Right cardiac atrium (tissue), 5 donors: ENCODE measurements around the gene TRPM8. TPM values are rescaled to one million over a fixed set of nuclear protein-coding genes. Genes with fewer than 3 reads are reported as not detected.
A peak's percentile ranks its signal among the peaks of the same experiment; 100 is the strongest.

Experiments used
- ATAC-seq, 2 donors: fragments of 200-7000 bp; cut with Tn5 transposase; one replicate each; pipeline versions ENCODE4 v1.8.0 to v1.9.1; 2020; ENCODE audit warnings: moderate library complexity in 2 of 2, mild to moderate bottlenecking in 1 of 2
- DNase-seq, 3 donors: peaks; one replicate each; pipeline ENCODE4 v3.0.0-alpha.2; 2020
- H3K27ac ChIP-seq: one replicate; pipeline ENCODE4 v1.5.1; 2013; ENCODE audit warnings: mild to moderate bottlenecking, low read length, control low read depth, moderate library complexity
- H3K27me3 ChIP-seq: one replicate; pipeline ENCODE4 v1.6.1; 2013; ENCODE audit not compliant: control insufficient read depth, insufficient read depth
- H3K4me1 ChIP-seq: one replicate; pipeline ENCODE4 v1.6.1; 2013; ENCODE audit warnings: low read length; ENCODE audit not compliant: control insufficient read depth, insufficient read depth
- H3K4me3 ChIP-seq: one replicate; pipeline ENCODE4 v1.5.1; 2013; ENCODE audit warnings: low read length, control low read depth
- H3K9me3 ChIP-seq: one replicate; pipeline ENCODE4 v1.6.1; 2013; ENCODE audit warnings: low read length; ENCODE audit not compliant: control insufficient read depth
- WGBS: extraction: QIAGEN DNeasy Blood & Tissue Kit; methylation state at CpG from one replicate; pipeline ENCODE4 v1.1.7; 2013; 5-methylcytosine and 5-hydroxymethylcytosine counted together
- intact Hi-C, 4 donors: fragments of 100-400 bp; cut with DNase I; formaldehyde crosslinking; loops; one replicate each; pipeline versions ENCODE4 v1.11.0 to v1.14.0; 2022 to 2023
- polyA plus RNA-seq: library from polyadenylated mRNA; stranded (reverse); fragments of 200-250 nt; gene quantifications from one replicate; pipeline ENCODE4 v1.2.3, GENCODE V29; 2013
- total RNA-seq, 4 donors: library from RNA; stranded (reverse); fragmentation: NEBNext Ultra II Directional; extraction: Animal tissue kit (Norgen Biotek cat#: 25700); gene quantifications; one replicate each; pipeline ENCODE4 v1.2.1, GENCODE V29; 2021
- donor health status: healthy with polysubstance abuse.
- donor health status: DM: no; HTN: yes; CAD: no.
- donor health status: DM: no; HTN: no; CAD: no.
- donor health status: DM: no; HTN: yes; CAD: no; lungs with severe emphysema.
- donor health status: DM: yes; HTN: yes; CAD: no.

Gene TRPM8
- total and polyA plus RNA-seq, 5 donors, result not detected

DNA sequence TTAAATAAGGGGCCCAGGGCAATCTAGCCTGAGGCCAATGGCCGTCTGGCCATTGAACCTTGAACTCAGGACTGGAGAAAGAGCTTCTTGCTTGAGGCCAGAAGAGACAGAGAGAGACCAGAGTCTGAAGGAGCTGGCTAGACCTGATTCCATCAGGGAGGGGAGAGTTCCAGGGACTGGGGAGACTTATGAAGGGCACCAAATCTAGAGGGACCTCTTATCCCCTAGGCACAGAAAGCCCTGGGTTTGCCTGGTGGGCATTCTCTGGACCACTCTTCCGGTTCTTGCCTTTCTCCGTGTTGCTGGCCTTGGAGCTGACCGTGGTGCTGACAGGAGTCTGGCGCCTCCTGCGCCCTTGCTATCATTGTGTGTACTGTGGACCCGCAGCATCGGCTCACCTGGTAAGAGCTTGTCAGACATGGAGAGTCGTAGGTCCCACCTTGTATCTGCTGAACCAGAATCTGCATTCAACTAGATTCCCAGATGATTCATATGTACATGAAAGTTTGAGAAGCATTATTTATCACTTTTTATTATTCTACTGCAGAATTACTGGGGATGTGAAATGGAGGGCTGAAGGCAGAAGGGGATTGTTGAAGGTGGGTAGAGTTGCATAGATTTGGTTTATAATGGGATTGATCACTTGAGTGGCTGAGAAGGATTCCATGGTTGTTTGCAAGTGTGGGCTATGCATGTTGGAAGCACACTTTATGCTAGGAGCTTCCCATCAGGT is 4.3 kb upstream of the TRPM8 start:
- Histone ChIP-seq H3K27me3 (no peaks in the 10 kb centered on the region), H3K4me1 (no peaks in the 10 kb centered on the region), H3K27ac (no peak overlapping the region), H3K4me3 (no peak overlapping the region), H3K9me3 (no peaks in the 10 kb centered on the region)
- ATAC-seq, result no peak
- DNase-seq, result peak in 1 of 3 donors; percentile 64
- WGBS, result 16% methylated on average over 9 of the region's 9 CpGs
- intact Hi-C loops, result no loop called here

- H3K4me3 ChIP-seq, result no peak overlapping the region
- no peak overlapping the region for H3K27ac ChIP-seq
- H3K4me1 ChIP-seq, result no peaks in the 10 kb centered on the region
- DNase-seq, result no peak
- intact Hi-C loops, result no loop called here
- ATAC-seq, result no peak
- no peaks in the 10 kb centered on the region for H3K27me3 ChIP-seq
- H3K9me3 ChIP-seq, result no peaks in the 10 kb centered on the region
- WGBS, result 28% methylated on average over 2 of the region's 2 CpGs
These were observed 2.0 kb upstream of the TRPM8 start for GRCh38 chr2:233915128-233915527.

GRCh38 chr2:233919319-233919718 is 2.1 kb downstream of the TRPM8 start:
- Histone ChIP-seq H3K27me3 (no peaks in the 10 kb centered on the region), H3K27ac (no peak overlapping the region), H3K9me3 (no peaks in the 10 kb centered on the region), H3K4me3 (no peak overlapping the region), H3K4me1 (no peaks in the 10 kb centered on the region)
- ATAC-seq, result no peak
- DNase-seq, result no peak
- 86% methylated on average over 1 of the region's 1 CpG for WGBS
- intact Hi-C loops, result no loop called here

GRCh38 chr2:233919938-233920337 is 2.8 kb downstream of the TRPM8 start:
- no peak for ATAC-seq
- H3K4me3 ChIP-seq, result no peak overlapping the region
- H3K27me3 ChIP-seq, result no peaks in the 10 kb centered on the region
- 78% methylated on average over 3 of the region's 3 CpGs for WGBS
- DNase-seq, result no peak
- H3K4me1 ChIP-seq, result no peaks in the 10 kb centered on the region
- no peaks in the 10 kb centered on the region for H3K9me3 ChIP-seq
- H3K27ac ChIP-seq, result no peak overlapping the region
- intact Hi-C loops, result no loop called here

GRCh38 chr2:233922471-233922870 is 5.3 kb downstream of the TRPM8 start:
- intact Hi-C loops, result no loop called here
- 32% methylated on average over 1 of the region's 1 CpG for WGBS

DNA sequence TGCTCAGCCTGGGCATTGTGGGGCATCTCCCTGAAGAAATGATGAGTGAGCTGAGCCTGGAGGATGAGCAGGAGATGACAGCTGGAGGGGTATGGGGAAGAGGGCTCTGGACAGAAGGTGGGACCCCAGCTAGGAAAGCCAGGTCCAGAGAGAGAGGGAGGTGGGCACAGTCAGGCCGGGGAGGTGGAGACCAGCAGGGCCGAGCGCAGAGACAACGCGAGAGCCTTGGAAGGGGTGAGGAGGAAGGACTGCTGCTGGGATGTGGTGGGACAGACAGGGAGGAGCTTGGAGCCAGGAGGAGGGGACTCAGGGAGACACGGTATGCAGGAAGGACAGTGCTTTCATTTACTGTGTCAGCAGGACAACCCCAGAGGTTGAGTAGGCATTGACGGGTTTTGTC is 8.2 kb downstream of the TRPM8 start:
- Histone ChIP-seq H3K4me1 (no peaks in the 10 kb centered on the region), H3K9me3 (no peaks in the 10 kb centered on the region), H3K27me3 (no peaks in the 10 kb centered on the region), H3K27ac (no peak overlapping the region), H3K4me3 (no peak overlapping the region)
- 69% methylated on average over 7 of the region's 7 CpGs for WGBS
- intact Hi-C loops, result no loop called here
- ATAC-seq (peak in 1 of 2 donors; percentile 51), DNase-seq (no peak)

More at GRCh38 chr2:233922471-233922870, 5.3 kb downstream of the TRPM8 start:
- DNase-seq, result no peak
- no peak overlapping the region for H3K27ac ChIP-seq
- ATAC-seq, result no peak
- H3K9me3 ChIP-seq, result no peaks in the 10 kb centered on the region
- H3K27me3 ChIP-seq, result no peaks in the 10 kb centered on the region
- no peaks in the 10 kb centered on the region for H3K4me1 ChIP-seq
- H3K4me3 ChIP-seq, result no peak overlapping the region

DNA sequence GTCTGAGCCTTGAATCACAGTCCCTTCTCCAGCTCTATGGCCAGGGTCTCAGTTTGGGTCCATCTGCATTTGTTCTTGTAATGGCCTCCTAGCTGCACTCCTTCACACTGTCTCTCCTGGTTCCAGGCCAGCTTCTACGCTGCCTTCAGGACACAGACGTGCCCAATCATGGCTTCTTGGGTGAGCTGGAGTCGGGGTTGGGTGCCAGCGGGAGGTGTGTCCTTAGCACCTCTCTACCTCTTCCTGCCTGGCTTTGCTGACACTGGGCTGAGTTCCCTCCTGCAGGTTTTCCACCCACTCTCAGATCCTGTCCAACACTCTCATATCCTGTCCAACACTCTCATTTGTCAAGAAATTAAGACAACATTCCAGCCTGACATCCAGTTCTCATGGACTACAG is 9.6 kb downstream of the TRPM8 start:
- Histone ChIP-seq H3K9me3 (no peaks in the 10 kb centered on the region), H3K27ac (no peak overlapping the region), H3K27me3 (no peaks in the 10 kb centered on the region), H3K4me3 (no peak overlapping the region), H3K4me1 (no peaks in the 10 kb centered on the region)
- DNase-seq, result no peak
- ATAC-seq, result no peak
- 73% methylated on average over 4 of the region's 4 CpGs for WGBS
- intact Hi-C loops, result no loop called here

DNA sequence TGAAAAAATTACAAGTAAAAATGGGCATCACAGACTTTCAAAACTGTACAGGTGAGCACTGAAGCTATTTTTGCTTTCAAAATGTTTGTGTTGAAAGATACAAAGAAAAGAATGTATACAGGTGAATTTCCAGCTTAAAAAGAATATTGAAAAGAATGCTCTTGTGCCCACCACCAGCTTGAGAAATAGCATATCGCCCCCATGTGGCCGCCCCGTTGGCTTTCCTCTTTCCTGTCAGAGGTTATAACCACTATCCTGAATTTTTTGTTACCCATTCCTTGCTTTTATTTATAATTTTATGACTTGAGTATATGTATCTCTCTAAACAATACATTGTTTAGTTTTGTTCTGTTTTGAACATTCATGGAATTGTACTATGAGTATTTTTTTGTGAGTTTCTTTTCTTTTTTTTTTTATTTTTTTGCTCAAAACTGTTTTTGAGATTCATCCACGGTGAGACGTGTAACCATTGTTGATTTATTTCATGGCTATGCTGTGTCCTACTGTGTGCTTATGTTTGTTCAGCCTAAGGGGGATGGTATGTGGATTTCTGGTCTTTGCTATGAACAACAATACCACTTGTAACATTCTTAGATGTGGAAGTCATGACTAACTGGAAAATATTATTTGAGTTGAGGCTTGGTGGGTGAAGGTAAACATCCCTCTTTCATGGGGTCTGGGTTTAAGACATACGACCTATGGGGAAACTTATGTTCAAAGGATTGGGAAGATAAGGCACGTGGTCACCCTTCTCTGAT is 11.6 kb downstream of the TRPM8 start:
- ATAC-seq (no peak), DNase-seq (no peak)
- Histone ChIP-seq H3K9me3 (no peaks in the 10 kb centered on the region), H3K27ac (no peak overlapping the region), H3K27me3 (no peaks in the 10 kb centered on the region), H3K4me1 (no peaks in the 10 kb centered on the region), H3K4me3 (no peak overlapping the region)
- WGBS, result 23% methylated on average over 7 of the region's 7 CpGs
- intact Hi-C loops, result no loop called here

DNA sequence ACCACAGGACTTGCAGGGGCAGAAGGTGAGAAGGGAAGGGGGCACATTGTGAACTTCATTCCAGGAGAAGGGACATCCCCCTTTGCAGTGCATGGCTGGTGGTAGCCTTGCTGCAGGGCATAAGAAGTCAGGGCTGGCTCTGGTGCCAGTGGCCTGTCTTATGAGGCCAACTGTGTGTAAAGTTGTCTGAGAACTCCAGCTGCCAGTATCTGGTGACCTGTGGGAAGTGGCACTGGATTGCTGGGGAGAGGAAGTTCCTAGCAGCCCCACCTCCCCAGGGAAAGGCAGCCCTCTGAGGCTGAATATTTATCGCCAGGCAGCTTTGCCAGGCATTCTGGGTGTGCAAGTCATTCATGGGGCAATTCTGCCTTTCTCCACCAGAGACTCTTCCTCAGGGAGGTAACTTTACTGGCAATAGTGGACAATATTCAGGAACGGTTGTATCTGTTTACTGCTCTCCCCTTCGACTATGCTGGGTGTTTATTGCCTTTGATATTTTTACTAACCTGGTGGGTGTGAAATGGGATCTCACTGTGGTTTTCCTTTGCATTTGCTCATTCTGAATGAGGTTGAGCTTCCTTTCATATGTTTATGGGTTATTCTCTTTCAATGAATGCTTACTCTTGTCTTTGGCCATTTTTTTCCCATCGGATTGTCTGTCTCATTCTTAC is 12.3 kb downstream of the TRPM8 start:
- Histone ChIP-seq H3K27me3 (no peaks in the 10 kb centered on the region), H3K4me3 (no peak overlapping the region), H3K9me3 (no peaks in the 10 kb centered on the region), H3K4me1 (no peaks in the 10 kb centered on the region), H3K27ac (no peak overlapping the region)
- ATAC-seq (no peak), DNase-seq (no peak)
- WGBS, result 23% methylated on average over 4 of the region's 4 CpGs
- intact Hi-C loops, result no loop called here

GRCh38 chr2:233934524-233934923 is 17.4 kb downstream of the TRPM8 start:
- no peak overlapping the region for H3K4me3 ChIP-seq
- H3K27me3 ChIP-seq, result peaks cover 3% of the 10 kb centered on the region
- WGBS, result 79% methylated on average over 1 of the region's 1 CpG
- no peaks in the 10 kb centered on the region for H3K9me3 ChIP-seq
- H3K4me1 ChIP-seq, result no peaks in the 10 kb centered on the region
- no peak overlapping the region for H3K27ac ChIP-seq
- intact Hi-C loops, result no loop called here
- ATAC-seq (no peak), DNase-seq (no peak)

DNA sequence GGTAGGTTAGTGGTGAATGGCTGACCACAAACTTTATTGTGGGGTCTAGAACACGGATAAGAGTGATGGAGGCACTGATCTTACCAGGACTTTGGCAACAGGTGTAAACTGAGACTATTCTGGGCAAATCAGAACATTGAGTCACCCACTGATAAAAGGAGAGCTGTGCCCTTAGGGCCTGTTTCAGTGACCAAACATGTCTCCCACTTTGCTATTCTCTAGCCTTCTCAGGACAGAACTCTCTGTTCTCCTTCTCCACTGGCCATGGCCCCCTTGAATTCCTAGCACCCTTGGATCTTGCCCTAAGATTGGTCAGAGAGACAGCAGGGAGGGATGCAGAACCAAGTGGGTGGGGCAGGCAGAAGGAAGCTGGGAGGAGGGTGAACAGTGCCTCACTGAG is 18.3 kb downstream of the TRPM8 start:
- DNase-seq (no peak), ATAC-seq (no peak)
- 82% methylated on average over 1 of the region's 1 CpG for WGBS
- Histone ChIP-seq H3K27me3 (peaks cover 3% of the 10 kb centered on the region), H3K27ac (no peak overlapping the region), H3K9me3 (no peaks in the 10 kb centered on the region), H3K4me1 (no peaks in the 10 kb centered on the region), H3K4me3 (no peak overlapping the region)
- intact Hi-C loops, result no loop called here
